T-cell (primary cell): Measurements from ENCODE around the gene CD177. TPM values are rescaled to one million over a fixed set of nuclear protein-coding genes. Genes with fewer than 3 reads are reported as not detected.
"Not testable (repeated sequence)": the region's sequence is repeated elsewhere in the genome, so short reads cannot be mapped to it uniquely, and the experiment has no call there.

Experiments used
- ATAC-seq, 4 experiments: fragments of 200-7000 bp in 3 of 4; fragments of 150-1000 bp in 1 of 4; cut with Tn5 transposase; replicated peaks in 1 of 4; 1 replicate in 3 of 4; 2 replicates in 1 of 4; pipeline ENCODE4 v1.10.0; 2021; ENCODE audit warnings: moderate library complexity in 3 of 4, mild to moderate bottlenecking in 2 of 4, moderate number of reproducible peaks in 1 of 4
- CTCF ChIA-PET, 2 donors: fragments of 300-600 bp; sonication (Branson Sonifier 250); formaldehyde crosslinking; loops; one replicate each; lab custom pipeline; 2022; ENCODE audit warnings: antibody characterized with exemption in 2 of 2; lab: Charles Lee
- POLR2A ChIA-PET, 2 donors: fragments of 300-600 bp; sonication (Branson Sonifier 250); formaldehyde crosslinking; loops; one replicate each; lab custom pipeline; 2022; ENCODE audit warnings: antibody characterized with exemption in 2 of 2; lab: Charles Lee
- DNase-seq, 35 experiments: peaks; one replicate each; pipeline versions ENCODE4 v3.0.0 to v3.0.0-alpha.2; 2013 to 2023
- H3K27ac ChIP-seq: one replicate; pipeline ENCODE4 v1.5.1; 2013; ENCODE audit warnings: low read length
- H3K27me3 ChIP-seq, 2 experiments: replicated peaks in 1 of 2; 1 replicate in 1 of 2; 2 replicates in 1 of 2; pipeline versions ENCODE4 v1.6.1 to v1.7.0; 2013; ENCODE audit warnings: low read length in 1 of 2, mixed read lengths in 1 of 2; ENCODE audit not compliant: control insufficient read depth in 2 of 2, insufficient read depth in 2 of 2; ENCODE audit errors: extremely low read depth in 1 of 2
- H3K36me3 ChIP-seq, 2 donors: 1 replicate in 1 of 2; 2 replicates in 1 of 2; pipeline versions ENCODE4 v1.6.1 to v1.7.0; 2013; ENCODE audit warnings: low read length in 1 of 2; ENCODE audit not compliant: control insufficient read depth in 2 of 2, insufficient read depth in 1 of 2; ENCODE audit errors: extremely low read depth in 1 of 2
- H3K4me1 ChIP-seq, 2 experiments: 1 replicate in 1 of 2; 2 replicates in 1 of 2; pipeline versions ENCODE4 v1.6.1 to v1.7.0; 2013; ENCODE audit warnings: low read length in 2 of 2, mixed read lengths in 1 of 2; ENCODE audit not compliant: insufficient read depth in 2 of 2, control insufficient read depth in 1 of 2; ENCODE audit errors: extremely low read depth in 1 of 2
- H3K4me3 ChIP-seq, 2 donors: 1 replicate in 1 of 2; 2 replicates in 1 of 2; pipeline versions ENCODE4 v1.5.1 to v1.7.0; 2013; ENCODE audit warnings: mild to moderate bottlenecking in 2 of 2, low read length in 1 of 2, moderate library complexity in 1 of 2; ENCODE audit not compliant: control insufficient read depth in 1 of 2; ENCODE audit errors: extremely low read depth in 1 of 2
- H3K9me3 ChIP-seq: 2 replicates; pipeline ENCODE4 v1.7.0; 2013
- H3K27ac Mint-ChIP-seq, 2 donors: one replicate each; pipeline ENCODE4 v1.8.0; 2020 to 2021; ENCODE audit warnings: mild to moderate bottlenecking in 2 of 2, mixed read lengths in 2 of 2
- H3K27me3 Mint-ChIP-seq, 2 donors: one replicate each; pipeline ENCODE4 v1.8.0; 2021 to 2022; ENCODE audit warnings: mixed read lengths in 2 of 2
- H3K36me3 Mint-ChIP-seq: one replicate; pipeline ENCODE4 v1.8.0; 2021; ENCODE audit warnings: mixed read lengths
- H3K4me1 Mint-ChIP-seq, 3 donors: one replicate each; pipeline ENCODE4 v1.8.0; 2020 to 2022; ENCODE audit warnings: mixed read lengths in 3 of 3, mild to moderate bottlenecking in 1 of 3
- H3K4me3 Mint-ChIP-seq, 3 donors: one replicate each; pipeline ENCODE4 v1.8.0; 2020 to 2022; ENCODE audit warnings: mild to moderate bottlenecking in 3 of 3, mixed read lengths in 3 of 3, moderate library complexity in 3 of 3
- H3K9me3 Mint-ChIP-seq, 3 donors: one replicate each; pipeline ENCODE4 v1.8.0; 2020 to 2022; ENCODE audit warnings: mixed read lengths in 3 of 3
- WGBS: methylation state at CpG from one replicate; pipeline ENCODE4 v1.1.5; 2013; ENCODE audit warnings: missing lambda C conversion rate; ENCODE audit not compliant: insufficient coverage; 5-methylcytosine and 5-hydroxymethylcytosine counted together
- total RNA-seq, 35 experiments: library from RNA in 6 of 35; stranded (reverse) in 6 of 35; fragments of 120-200 nt in 1 of 35; gene quantifications; one replicate each; pipeline versions ENCODE4 v1.2.1 to v1.2.4 and lab custom pipeline; 2013 to 2026

Gene CD177
- total RNA-seq, 5 donors from 2014 or later (not counting 1 experiment from before 2014, with no cell fraction given): not detected

GRCh38 chr19:43339243-43339930, 14.1 kb upstream of the CD177 start:
- POLR2A ChIA-PET, H3K27ac Mint-ChIP-seq, H3K4me3 Mint-ChIP-seq, ATAC-seq, H3K4me3 ChIP-seq, H3K36me3 Mint-ChIP-seq, H3K36me3 ChIP-seq, H3K27ac ChIP-seq, DNase-seq, H3K4me1 Mint-ChIP-seq, CTCF ChIA-PET, H3K4me1 ChIP-seq, H3K9me3 ChIP-seq, H3K9me3 Mint-ChIP-seq: not testable (repeated sequence)
- 0% methylated on average over 2 of the region's 6 CpGs for WGBS
- H3K27me3 ChIP-seq: peaks cover 0 to 14% of the 10 kb centered on the region in 2 experiments
- peaks cover 37 to 39% of the 10 kb centered on the region in 2 donors for H3K27me3 Mint-ChIP-seq

- H3K27ac ChIP-seq, H3K4me3 ChIP-seq, H3K36me3 ChIP-seq, H3K9me3 ChIP-seq, H3K27ac Mint-ChIP-seq, H3K36me3 Mint-ChIP-seq, H3K4me3 Mint-ChIP-seq, H3K4me1 Mint-ChIP-seq, POLR2A ChIA-PET, DNase-seq, H3K4me1 ChIP-seq, H3K9me3 Mint-ChIP-seq, CTCF ChIA-PET, ATAC-seq: not testable (repeated sequence)
- peaks cover 37 to 39% of the 10 kb centered on the region in 2 donors for H3K27me3 Mint-ChIP-seq
- 80% methylated on average over 2 of the region's 2 CpGs for WGBS
- H3K27me3 ChIP-seq: peaks cover 0 to 14% of the 10 kb centered on the region in 2 experiments
Measured at GRCh38 chr19:43340101-43340500, 13.4 kb upstream of the CD177 start.

GRCh38 chr19:43341098-43341497, 12.4 kb upstream of the CD177 start:
- H3K4me1 Mint-ChIP-seq, H3K4me1 ChIP-seq, H3K27ac ChIP-seq, POLR2A ChIA-PET, H3K4me3 Mint-ChIP-seq, H3K9me3 Mint-ChIP-seq, H3K4me3 ChIP-seq, ATAC-seq, H3K36me3 Mint-ChIP-seq, DNase-seq, CTCF ChIA-PET, H3K36me3 ChIP-seq, H3K9me3 ChIP-seq, H3K27ac Mint-ChIP-seq: not testable (repeated sequence)
- H3K27me3 ChIP-seq: peaks cover 0 to 14% of the 10 kb centered on the region in 2 experiments
- 68% methylated on average over 3 of the region's 3 CpGs for WGBS
- peaks cover 36 to 39% of the 10 kb centered on the region in 2 donors for H3K27me3 Mint-ChIP-seq

GRCh38 chr19:43342104-43342503, 11.4 kb upstream of the CD177 start:
- H3K27ac Mint-ChIP-seq, CTCF ChIA-PET: not testable (repeated sequence)
- H3K27me3 ChIP-seq: peaks cover 0 to 14% of the 10 kb centered on the region in 2 experiments

GRCh38 chr19:43344347-43344925, 9.1 kb upstream of the CD177 start:
- POLR2A ChIA-PET, DNase-seq, H3K36me3 Mint-ChIP-seq, H3K36me3 ChIP-seq, ATAC-seq, H3K4me1 ChIP-seq, H3K4me3 Mint-ChIP-seq, H3K27me3 ChIP-seq, H3K4me3 ChIP-seq, CTCF ChIA-PET, H3K27ac ChIP-seq, H3K27ac Mint-ChIP-seq, H3K9me3 ChIP-seq, H3K4me1 Mint-ChIP-seq, H3K9me3 Mint-ChIP-seq: not testable (repeated sequence)
- 86% methylated on average over 9 of the region's 16 CpGs for WGBS
- H3K27me3 Mint-ChIP-seq: peaks cover 30 to 31% of the 10 kb centered on the region in 2 donors

More at GRCh38 chr19:43342104-43342503, 11.4 kb upstream of the CD177 start:
- H3K27ac ChIP-seq, H3K4me1 ChIP-seq, ATAC-seq, H3K4me1 Mint-ChIP-seq, H3K9me3 ChIP-seq, H3K4me3 ChIP-seq, H3K36me3 Mint-ChIP-seq, DNase-seq, POLR2A ChIA-PET, H3K4me3 Mint-ChIP-seq, H3K36me3 ChIP-seq, H3K9me3 Mint-ChIP-seq: not testable (repeated sequence)
- 80% methylated on average over 3 of the region's 8 CpGs for WGBS
- H3K27me3 Mint-ChIP-seq: peaks cover 36% of the 10 kb centered on the region in 2 donors

DNA sequence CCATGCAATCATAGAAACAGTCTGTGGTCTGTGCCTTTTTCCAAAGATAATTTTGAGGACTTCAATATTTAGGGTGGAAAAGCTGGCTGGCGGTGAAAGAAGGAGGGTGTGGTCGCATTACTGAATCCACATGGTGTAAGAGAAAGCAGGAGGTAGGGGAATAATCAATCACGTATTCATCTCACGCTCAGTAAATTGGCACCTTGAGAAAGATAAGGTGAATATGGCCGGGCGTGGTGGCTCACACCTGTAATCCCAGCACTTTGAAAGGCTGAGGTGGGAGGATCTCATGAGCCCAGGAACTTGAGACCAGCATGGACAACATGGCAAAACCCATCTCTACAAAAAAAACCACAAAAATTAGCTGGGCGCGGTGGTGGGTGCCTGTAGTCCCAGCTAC, 3.7 kb upstream of the CD177 start:
- H3K27ac ChIP-seq, H3K27ac Mint-ChIP-seq, CTCF ChIA-PET, H3K4me1 Mint-ChIP-seq, H3K4me3 Mint-ChIP-seq, POLR2A ChIA-PET, H3K36me3 ChIP-seq, H3K4me1 ChIP-seq, DNase-seq, ATAC-seq, H3K36me3 Mint-ChIP-seq, H3K4me3 ChIP-seq, H3K9me3 ChIP-seq, H3K9me3 Mint-ChIP-seq: not testable (repeated sequence)
- peaks cover 0 to 17% of the 10 kb centered on the region in 2 experiments for H3K27me3 ChIP-seq
- no CpG with 5 or more reads among the region's 8 CpGs for whole genome bisulfite sequencing
- H3K27me3 Mint-ChIP-seq: peaks cover 15 to 16% of the 10 kb centered on the region in 2 donors
